ENCODE data around the gene ARL10. TPM values are rescaled to one million over a fixed set of nuclear protein-coding genes. Genes with fewer than 3 reads are reported as not detected.

Gene ARL10
- total RNA-seq, 1 donor from 2014 or later, result 6.0 TPM

GRCh38 chr5:176334031-176334770 is 31.1 kb upstream of the ARL10 start:
- H3K9me3 ChIP-seq (replicated peaks), result peaks cover 17% of the 10 kb centered on the region
- intact Hi-C loops (cut with micrococcal nuclease), result no loop called here
- H3K36me3 ChIP-seq, result peaks cover 41% of the 10 kb centered on the region
- TF ChIP-seq CTCF (IDR thresholded peaks at IDR 0.05; ENCODE audit: borderline replicate concordance), result no peak
- no peak for DNase-seq
- H3K27me3 ChIP-seq (ENCODE audit: low read depth), result no peaks in the 10 kb centered on the region
- no peak overlapping the region for H3K4me3 ChIP-seq
- no peak overlapping the region for H3K27ac ChIP-seq (replicated peaks)
- H3K4me1 ChIP-seq, result no peaks in the 10 kb centered on the region

- TF ChIP-seq CTCF (IDR thresholded peaks at IDR 0.05; ENCODE audit: borderline replicate concordance), result no peak
- Histone ChIP-seq H3K36me3 (peaks cover 34% of the 10 kb centered on the region), H3K4me1 (no peaks in the 10 kb centered on the region), H3K27me3 (ENCODE audit: low read depth) (no peaks in the 10 kb centered on the region), H3K4me3 (no peak overlapping the region), H3K27ac (replicated peaks) (no peak overlapping the region), H3K9me3 (replicated peaks) (peaks cover 17% of the 10 kb centered on the region)
- intact Hi-C loops (cut with micrococcal nuclease), result no loop called here
- DNase-seq, result no peak
These were observed 27.4 kb upstream of the ARL10 start for GRCh38 chr5:176337913-176338312.

DNA sequence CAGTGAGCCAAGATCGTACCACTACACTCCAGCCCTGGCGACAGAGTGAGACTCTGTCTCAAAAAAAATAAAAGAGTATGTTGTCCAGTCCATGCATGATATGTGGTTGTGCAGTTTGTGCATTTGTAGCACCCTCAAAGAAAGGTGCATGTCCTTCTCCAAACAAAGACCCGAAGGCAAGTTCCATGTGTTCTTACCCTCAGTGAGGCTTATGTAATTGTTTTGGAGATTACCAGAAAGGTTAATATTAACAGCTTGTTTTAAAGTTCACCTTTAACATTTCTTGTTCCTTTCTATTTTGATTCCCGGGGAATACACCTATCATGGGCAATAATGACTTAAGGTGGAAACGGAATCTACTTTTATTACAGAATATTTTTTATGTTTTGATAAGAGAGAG is 26.0 kb upstream of the ARL10 start:
- peaks cover 22% of the 10 kb centered on the region for H3K36me3 ChIP-seq
- no peak for DNase-seq
- intact Hi-C loops (cut with micrococcal nuclease), result no loop called here

DNA sequence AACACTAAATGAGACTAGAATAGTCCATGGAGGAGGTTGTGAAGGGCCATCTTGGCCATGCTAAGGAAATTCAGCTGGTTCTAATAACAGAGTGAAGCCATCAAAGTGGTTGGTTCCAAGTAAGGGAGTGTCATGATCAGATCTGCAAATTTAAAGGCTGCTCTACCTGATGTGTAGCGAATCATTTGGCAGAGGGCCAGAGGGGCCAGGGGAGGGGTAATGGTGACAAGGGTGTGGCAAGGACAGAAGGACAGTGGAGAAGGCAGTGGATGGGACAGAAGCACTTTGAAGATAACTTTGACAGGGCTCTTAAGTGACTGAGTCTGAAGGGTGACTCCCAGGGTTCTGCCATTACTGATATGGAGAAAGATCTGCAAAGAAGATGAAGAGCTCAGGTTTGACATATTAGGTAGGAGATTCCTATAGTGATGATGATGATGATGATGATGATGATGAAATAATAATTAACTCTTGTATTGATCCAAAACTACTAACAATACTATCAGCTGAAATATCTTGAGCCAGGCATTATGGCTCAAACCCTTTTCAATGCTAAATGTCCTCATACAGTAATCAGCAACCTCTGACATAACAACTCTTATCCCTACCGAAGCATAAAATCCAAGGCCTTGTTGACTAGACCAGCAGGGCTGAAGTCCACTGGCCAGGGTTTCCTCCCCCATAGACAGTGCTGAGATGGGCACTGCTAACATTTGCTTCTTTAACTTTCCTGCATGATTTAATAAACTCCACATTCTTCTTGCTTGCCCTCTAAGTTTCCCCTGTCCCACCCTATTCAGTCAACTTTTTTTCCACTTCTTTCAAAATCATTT is 23.7 kb upstream of the ARL10 start:
- H3K9me3 ChIP-seq (replicated peaks), result no peaks in the 10 kb centered on the region
- no peak for DNase-seq
- intact Hi-C loops (cut with micrococcal nuclease), result no loop called here
- H3K27ac ChIP-seq (replicated peaks), result no peak overlapping the region
- peaks cover 39% of the 10 kb centered on the region for H3K36me3 ChIP-seq
- no peak overlapping the region for H3K4me3 ChIP-seq
- H3K27me3 ChIP-seq (ENCODE audit: low read depth), result no peaks in the 10 kb centered on the region
- H3K4me1 ChIP-seq, result no peaks in the 10 kb centered on the region
- TF ChIP-seq CTCF (IDR thresholded peaks at IDR 0.05; ENCODE audit: borderline replicate concordance), result no peak

More for the DNA sequence above, 26.0 kb upstream of the ARL10 start:
- no peak for TF ChIP-seq CTCF (IDR thresholded peaks at IDR 0.05; ENCODE audit: borderline replicate concordance)
- no peaks in the 10 kb centered on the region for H3K27me3 ChIP-seq (ENCODE audit: low read depth)
- peaks cover 3% of the 10 kb centered on the region for H3K9me3 ChIP-seq (replicated peaks)
- H3K4me3 ChIP-seq, result no peak overlapping the region
- H3K27ac ChIP-seq (replicated peaks), result no peak overlapping the region
- H3K4me1 ChIP-seq, result no peaks in the 10 kb centered on the region

DNA sequence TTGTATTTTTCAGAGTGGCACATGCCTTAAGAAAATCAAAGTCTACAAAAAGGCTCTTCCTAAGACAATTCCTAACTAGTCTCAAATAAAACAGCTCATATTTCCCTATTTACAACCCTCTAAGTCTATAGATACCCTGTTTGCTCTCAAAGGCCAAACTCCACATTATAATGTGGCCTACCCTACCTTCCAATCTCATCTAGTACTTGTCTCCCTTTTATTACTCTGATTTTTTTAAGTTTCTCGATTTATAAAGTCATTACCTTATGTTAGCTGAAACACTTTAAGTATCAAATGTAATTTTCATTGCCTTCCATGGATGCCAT is 23.2 kb upstream of the ARL10 start:
- intact Hi-C loops (cut with micrococcal nuclease), result no loop called here
- H3K4me3 ChIP-seq, result no peak overlapping the region
- H3K9me3 ChIP-seq (replicated peaks), result no peaks in the 10 kb centered on the region
- no peak for TF ChIP-seq CTCF (IDR thresholded peaks at IDR 0.05; ENCODE audit: borderline replicate concordance)
- H3K4me1 ChIP-seq, result no peaks in the 10 kb centered on the region
- peaks cover 39% of the 10 kb centered on the region for H3K36me3 ChIP-seq
- H3K27me3 ChIP-seq (ENCODE audit: low read depth), result no peaks in the 10 kb centered on the region
- H3K27ac ChIP-seq (replicated peaks), result no peak overlapping the region
- DNase-seq, result no peak
